Eye (tissue), 1 donor: ENCODE measurements around the gene CREM.

Experiments
- DNase-seq: peaks from one replicate; pipeline ENCODE4 v3.0.0-alpha.2; 2015

Gene CREM

DNA sequence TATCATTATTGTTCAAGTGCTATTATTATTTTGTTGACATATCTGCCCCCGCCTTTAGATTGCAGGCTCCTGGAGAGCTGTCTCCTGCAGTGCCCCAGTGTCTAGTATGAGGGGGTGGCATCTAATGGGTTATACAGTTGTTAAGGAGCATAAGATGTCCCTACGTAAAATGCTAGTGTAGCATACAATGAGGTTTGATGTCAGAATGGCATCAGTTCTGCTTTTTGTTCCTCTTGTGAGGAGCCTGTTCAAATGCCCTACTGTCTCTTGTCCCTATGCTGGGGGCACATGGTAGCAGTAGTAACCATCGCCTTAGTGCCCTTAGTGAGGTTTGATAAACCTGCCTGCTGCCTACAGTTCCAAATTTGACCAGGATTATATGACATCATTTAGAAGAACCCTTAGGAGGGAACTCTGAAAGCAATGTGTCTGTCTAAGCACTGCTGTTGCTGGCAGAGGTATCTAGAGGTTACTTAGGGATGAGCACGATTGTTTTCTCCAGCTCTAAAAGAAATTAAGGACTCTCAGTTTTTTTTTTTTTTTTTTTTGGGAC lies 9.7 kb downstream of the CREM start:
- DNase-seq: no peak

DNA sequence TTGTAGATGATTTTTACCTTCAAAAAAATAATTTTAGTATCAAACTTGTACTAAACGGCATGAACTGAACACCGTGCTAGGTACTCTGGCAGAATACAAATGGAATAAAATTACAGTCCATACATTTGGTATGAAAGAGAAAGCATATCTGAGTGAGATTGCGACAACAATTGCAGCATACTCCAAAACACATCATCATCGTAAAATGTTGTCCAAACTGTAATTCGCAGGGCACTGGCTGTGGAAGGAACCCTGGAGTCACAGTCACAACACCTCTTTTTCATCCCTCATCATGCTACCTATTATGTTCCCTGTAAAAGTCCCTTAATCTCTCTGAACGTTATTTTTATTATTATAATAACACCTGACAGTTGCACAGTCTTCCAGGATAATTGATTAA lies 13.5 kb downstream of the CREM start:
- no peak for DNase-seq

DNA sequence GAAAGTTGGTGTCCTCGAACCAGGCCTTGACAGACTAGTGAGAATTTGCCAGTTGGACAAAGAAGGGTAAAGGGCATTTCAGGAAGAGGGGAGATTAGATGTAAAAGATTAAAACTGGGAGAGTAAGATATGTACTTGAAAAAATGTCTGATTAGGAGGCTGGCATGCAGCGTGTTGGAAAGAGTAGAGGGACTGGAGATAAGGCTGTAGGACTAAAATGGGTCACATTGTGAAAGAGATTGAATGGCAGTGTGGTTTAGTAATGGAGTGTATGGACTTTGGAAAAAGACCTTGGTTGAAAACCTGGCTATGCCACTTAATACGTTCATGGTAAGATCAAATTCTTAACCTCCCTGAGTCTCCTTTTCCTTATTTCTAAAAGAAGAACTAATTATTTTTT lies 14.1 kb downstream of the CREM start:
- no peak for DNase-seq

DNA sequence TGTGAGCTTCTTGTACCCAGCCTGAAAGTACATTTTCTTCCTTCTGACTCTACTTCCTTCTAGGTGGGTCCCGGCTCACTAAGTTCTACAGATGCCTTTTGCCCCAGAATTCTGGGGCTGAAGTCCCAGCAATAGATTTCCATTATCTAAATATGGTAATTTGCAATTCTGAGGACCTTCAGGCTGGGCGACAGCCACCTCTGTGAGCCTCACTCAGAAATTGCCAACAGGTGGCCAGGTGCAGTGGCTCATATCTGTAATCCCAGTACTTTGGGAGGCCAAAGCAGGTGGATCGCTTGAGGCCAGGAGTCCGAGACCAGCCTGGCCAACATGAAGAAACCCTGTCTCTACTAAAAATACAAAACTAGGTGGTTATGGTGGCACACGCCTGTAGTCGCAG lies 23.7 kb downstream of the CREM start:
- no peak for DNase-seq

DNA sequence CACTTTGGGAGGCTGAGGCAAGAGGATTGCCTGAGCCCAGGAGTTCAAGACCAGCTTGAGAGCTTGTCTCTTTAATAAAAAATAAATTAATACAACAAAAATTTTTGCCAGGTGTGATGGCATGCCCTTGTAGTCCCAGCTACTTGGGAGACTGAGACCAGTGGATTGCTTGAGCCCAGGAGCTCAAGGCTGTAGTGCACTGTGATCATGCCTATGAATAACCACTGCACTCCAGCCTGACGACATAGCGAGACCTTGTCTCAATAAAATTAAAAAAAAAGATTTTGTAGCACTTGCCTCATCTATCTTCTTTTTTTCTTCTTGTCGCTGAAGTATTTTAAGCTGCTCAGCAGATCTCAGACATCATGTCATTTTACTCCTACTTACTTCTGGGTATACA lies 26.3 kb downstream of the CREM start:
- no peak for DNase-seq

DNA sequence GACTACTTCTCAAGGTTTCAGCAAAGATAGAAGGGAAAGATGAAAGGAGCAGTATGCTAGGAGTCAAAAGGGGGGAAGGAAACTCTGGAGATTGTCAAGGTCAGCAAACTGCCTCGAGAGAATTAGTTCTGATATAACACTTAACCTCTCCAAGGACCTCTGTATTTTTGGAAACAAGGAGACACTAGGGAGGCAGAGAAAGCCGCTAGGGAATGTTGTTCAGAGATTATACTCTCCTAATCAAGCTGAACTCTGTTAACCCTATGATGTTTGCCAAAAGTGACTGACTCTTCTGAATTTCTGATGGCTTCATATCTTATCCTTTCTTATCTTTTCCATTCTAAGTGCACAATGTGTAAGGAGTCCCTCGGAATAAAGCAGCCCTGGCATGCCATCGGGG lies 27.1 kb downstream of the CREM start:
- no peak for DNase-seq

DNA sequence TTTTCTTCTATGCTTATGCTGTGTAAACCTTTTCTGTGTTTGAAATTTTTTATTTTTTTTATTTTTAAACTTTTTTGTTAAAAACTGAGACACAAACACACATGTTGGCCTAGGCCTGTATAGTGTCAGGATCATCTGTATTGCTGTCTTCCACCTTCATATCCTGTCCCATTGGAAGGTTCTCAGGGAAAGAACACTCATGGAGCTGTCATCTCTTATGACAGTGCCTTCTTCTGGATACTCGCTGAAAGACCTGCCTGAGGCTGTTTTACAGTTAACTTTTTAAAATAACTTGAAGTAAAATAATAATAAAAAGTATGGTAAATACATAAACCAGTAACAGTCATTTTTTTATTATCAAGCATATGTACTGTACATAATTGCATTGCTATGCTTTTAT lies 34.1 kb downstream of the CREM start:
- DNase-seq: no peak

DNA sequence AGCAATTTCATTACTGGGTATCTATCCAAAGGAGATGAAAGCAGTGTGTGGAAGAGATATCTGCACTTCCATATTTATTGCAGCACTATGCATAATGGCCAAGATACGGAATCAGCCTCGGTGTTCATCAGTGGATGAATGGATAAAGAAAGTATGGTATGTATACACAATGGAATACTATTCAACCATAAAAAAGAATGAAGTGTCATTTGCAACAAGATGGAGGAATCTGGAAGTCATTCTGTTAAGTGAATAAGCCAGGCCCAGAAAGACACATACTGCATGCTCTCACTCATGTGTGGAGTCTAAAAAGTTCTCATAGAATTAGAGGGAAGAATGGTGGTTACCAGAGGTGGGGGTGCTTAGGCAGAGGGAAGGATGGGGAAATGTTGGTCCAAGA lies 35.3 kb downstream of the CREM start:
- DNase-seq: no peak

DNA sequence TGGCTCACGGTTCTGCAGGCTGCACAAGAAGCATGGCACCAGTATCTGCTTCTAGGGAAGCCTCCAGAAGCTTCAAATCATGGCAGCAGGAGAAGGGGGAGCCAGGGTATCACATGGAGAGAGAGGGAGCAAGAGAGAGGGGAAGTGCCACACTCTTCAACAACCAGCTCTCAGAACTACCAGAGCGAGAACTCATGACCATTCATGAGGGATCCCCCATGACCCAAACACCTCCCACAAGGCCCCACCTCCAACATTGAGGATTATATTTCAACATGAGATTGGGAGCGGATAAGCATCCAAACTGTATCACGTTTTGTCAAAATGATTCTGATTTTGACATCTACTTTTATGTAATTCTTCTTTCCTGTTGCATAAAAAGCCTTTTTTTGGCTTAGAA lies 38.5 kb downstream of the CREM start:
- DNase-seq: no peak

DNA sequence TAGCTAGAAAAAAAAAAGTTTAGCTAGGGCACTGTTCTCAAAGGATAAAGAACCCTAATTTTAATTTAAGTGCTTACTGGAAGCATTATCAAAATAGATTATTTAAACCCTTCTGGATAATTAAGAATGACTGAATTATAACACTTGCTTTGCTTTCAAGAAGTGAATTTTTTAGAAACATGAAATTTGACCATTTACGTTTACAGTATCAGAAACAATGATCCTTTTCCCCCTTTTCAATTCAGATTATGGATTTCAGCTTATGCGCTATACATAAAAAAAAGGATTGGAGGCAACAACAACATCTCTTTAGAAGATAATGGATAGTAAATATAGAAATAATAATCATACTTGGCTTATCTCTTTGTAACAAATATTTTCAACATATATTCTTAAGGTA lies 39.2 kb downstream of the CREM start:
- DNase-seq: no peak

DNA sequence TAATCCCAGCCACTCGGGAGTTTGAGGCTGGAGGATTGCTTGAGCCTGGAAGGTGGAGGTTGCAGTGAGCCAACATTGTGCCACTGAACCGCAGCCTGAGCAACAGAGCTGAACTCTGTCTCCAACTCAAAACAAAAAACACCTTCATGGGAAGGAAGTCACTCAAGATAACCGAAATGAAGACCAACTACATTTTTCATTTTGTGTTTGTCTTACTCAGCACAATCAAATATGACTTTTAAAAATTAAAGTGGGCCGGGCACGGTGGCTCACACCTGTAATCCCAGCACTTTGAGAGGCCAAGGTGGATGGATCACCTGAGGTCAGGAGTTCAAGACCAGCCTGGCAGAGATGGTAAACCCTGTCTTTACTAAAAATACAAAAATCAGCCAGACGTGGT lies 40.0 kb downstream of the CREM start:
- no peak for DNase-seq

DNA sequence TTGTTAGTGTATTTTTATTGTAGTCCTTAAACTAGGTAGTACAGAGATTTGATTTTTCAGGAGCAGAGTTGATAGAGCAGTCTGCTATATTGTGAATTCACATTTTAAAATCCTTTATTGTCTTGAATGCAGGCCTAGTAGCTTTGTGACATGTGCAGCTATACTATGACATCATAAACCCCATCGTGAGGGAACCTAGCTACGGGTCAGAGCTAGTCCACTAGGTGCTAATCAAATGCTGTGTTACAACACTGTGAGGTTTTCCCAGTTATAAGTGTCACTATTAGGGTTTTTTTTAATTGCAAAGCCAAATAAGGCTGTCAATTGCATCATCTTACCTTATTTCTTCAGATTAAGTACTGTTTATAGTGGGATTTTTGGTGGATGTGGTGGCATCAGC lies 40.7 kb downstream of the CREM start:
- no peak for DNase-seq

DNA sequence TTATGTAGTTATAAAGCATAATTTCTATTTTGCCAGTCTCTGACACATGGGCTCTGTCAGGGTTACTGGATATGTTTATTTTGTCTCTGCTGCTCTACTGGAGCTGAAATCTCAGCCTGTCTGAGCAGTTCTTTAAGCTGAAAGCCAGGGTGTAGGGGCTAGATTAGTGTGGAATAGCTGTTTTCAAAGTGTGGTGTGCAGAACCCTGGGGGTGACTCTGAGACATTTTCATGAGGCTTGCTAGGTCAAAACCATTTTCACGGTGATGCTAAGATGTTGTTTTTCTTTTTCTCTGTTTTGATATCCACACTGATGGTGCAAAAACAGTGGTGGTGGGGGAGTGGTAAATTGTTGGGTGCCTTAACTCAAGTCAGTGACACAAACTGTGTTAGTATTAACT lies 45.5 kb downstream of the CREM start:
- no peak for DNase-seq

DNA sequence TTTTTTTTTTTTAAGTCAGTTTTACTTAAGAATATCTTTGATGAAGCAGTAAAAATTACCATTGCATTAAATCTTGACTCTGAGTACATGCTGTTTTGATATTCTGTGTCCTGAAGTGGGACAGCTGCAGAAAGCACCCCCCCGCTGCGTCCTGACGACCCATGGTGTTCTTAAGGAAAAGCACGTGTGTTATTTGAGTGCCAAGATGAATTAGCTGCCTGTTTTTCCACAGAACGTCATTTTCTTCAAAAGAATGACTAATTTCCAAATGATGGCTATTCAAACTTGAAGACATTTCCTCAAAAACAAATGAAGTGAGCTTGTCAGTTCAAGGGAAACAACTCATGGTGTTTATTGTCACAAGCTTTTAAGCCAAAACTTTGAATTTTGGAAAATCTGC lies 45.9 kb downstream of the CREM start:
- peak; percentile 17 for DNase-seq

DNA sequence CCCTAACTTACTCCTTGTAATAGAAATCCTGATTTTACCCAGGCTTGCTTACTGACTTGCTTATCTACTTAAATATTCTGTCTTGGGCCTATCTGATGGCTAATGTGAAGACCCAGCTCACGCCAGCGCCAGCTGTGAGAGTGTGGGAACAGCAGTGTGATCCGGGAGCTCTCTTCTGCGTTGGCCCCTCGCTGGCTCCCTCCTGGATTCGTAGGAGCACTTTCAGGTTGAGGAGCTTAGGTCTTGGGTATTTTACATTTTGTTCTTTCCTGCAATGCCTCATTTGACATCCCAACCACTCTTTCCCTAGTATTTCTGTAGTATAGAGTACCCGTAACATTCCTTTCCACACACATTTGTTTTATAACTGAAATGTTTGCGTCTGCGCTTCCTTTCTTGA lies 51.7 kb downstream of the CREM start:
- no peak for DNase-seq

DNA sequence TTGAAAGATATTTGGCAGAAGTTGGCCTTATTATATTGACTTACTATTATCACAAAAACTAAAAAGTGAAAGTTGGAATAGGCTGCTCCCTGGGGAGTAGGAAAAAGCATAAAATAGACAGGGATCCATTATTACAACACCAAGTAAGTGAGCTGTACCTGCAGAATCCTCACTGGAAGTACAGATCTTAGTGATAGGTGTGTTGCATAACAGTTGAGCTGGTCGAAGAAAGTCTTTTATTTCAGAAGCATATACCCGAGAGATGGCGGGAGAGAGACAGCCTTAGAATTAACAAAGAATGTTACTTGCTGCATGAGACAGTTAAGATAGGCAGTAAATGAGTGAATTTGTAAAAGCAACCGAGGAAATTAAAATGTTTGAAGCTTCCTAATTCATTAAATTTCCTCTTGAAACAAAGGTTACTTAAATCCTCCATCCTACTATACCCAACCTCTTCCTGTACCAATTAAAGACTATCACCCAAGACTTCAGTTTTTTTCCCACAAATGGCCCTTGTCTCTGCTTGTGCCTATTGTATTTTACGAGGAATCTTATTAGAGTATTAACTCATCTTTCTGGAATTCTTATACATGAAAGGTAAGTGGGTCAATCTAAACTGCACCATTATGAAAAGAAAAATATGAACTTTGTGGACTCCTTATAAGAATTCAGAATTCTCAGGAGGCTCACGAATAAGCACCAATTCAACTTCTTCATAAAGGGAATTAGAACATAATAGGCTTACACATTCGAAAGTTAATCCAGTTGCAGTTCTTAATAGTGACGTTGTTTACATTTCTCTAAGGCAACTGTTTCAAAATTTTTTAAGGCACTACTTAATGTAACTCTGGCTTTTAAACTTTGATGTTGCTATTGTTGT lies 56.2 kb downstream of the CREM start:
- no peak for DNase-seq

DNA sequence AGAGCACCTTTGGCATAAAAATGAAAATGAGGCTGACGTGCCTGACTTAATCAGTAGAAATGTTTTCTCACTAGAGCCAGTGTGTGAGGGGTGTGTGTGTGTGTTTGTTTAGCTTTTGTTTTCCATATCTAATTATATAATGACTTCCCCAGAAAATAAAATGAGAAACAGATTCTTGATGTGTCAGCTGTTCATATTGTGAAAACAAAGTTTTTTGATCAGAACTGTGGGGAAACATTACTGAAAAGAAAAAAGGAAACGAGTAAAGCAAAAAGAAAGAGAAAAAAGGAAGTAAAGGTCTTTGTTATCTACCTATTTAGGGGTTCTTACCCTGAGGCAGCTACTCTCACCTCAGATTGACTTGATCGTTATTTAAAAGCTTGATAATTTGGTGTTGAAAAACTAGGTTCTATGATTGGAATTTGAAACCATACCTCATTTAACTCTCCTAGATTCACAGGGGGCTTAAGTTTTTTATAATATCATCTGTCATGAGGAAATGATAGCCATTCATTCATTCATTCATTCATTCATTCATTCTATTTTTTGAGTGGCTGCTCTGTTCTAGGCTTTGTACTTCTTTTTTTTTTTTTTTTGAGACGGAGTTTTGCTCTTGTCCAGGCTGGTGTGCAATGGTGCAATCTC lies 58.0 kb downstream of the CREM start:
- DNase-seq: no peak

DNA sequence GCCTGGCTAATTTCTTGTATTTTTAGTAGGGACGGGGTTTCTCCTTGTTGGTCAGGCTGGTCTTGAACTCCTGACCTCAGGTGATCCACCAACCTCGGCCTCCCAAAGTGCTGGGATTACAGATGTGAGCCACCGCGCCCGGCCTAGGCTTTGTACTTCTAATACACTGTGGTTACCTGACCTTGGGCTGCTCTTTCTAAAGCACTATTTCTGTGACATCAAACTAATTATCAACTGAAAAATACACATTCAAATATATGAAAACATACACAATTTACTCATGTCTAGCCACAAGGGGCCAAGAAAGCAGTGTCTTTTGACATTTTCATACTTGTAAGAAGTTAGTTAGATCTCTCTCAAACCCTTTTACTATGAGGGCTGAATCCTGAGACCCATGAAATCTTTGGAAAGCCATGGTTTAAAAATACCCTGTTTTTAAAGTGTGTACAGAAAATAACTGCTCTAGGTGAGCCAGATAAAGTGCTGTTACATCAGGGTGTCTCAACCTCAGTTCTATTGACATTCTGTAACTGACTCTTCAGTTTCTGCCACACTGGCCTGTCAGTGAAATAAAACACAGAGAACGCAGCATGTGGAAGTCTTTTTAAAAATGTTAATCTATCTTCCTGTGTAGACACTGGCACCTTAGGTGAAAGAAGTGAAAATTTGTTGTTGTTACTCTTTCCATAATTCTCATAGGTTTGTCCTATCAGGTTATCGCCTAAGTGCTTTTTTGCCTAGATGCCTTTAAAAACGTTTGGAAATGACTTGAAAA lies 58.8 kb downstream of the CREM start:
- no peak for DNase-seq

DNA sequence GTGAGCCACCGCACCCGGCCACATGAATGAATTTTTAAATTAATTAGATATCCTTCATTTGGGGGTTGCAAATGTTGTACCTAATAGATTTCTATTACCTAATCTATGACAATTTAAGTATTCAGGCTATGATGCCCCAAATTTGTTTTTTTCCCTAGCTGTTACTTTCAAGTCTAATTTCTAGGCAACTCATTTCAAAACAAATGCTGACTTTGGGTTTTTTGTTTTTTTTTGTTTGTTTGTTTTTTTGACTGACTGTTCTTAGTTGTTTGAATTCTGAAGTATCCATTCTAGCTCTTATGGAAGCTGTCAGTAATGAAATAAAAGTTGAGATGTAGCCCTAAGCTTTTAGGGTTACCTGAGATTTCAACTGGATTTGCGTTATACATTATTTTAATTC lies 62.3 kb downstream of the CREM start:
- no peak for DNase-seq

DNA sequence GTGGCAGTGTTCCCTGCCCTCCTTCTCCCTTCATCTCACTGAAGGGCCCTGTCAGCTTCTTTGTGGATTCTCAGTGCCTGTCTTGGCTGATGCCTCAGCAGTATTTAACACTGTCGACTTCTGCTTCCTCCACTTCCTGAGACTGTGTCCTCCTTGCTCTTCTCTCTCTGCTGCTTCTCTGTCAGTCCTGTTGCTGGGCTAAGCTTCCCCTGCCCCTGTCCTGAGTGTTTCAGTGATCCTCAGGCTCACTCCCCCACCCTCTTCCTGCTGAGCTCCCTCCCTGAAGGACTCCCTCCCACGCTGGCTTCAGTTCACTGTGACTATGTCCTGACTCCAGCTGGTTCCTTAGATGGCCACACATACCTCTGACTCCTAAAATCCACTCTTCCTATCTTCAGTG lies 64.9 kb downstream of the CREM start:
- DNase-seq: no peak

DNA sequence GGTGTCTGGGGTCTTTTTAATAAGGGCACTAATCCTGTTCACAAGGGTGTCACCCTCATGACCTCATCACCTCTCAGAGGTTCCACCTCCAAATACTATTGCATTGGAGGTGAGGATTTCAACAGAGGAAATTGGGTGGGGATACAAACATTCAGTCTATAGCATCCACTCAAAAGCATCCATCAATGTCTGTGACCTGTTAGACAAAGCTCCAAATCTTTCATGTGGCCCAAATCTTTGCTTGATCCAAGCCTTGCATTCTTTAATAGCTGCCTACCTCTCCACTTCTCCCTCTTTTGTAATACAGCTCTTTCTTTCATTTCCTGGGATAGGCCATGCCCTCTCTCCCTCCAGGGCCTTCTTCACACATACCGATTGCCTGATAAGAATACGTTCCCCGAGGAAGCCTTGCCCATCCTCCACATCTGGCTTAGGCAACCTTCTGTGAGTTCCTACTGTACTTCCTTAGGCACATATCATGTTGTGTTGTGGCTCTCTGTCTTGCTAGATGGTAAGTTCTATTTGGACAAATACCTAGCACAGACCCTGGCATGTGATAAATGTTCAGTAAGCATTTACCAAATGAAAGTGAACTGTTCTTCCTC lies 66.1 kb downstream of the CREM start:
- DNase-seq: no peak

DNA sequence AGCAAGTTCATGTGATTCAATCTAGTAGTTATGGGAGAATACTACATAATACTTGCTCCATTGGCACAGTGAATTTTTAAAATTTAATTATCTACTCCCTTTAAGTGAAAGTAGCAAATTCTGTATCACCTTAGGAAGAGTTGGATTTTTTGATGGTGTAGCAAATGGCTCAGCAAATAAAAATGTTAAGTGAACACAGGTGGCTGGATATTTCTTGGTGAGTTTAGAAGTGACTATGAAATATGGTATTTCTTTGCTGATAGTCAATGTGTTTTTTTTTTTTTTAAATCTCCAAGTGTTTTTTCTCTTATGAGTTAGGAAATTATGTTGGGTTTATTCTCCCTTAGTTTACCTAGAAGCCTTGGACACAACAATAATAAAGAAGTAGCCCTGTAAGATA lies 67.8 kb downstream of the CREM start:
- no peak for DNase-seq

DNA sequence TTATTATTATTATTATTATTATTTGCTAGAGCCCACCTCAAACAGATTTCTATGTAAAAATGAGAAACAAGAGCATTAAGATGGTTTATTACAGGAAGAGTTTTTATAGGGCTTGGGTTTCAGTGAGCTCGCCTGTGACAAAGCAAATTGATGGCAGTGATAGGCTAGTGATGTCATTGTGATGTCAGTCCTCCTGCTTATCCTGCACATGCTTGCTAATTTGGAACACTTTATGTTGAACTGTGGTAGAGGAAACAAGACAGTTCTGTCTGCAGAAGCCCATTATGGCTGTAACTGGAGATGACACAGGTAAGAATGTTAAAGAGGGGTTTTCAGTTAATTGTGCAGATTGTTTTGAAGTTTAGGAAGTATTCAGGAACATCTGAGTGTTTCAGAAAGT lies 68.3 kb downstream of the CREM start:
- peak; percentile 46 for DNase-seq
